Measurements from ENCODE around the gene CHAD.
A peak's percentile ranks its signal among the peaks of the same experiment; 100 is the strongest.
"Not testable (repeated sequence)": the region's sequence is repeated elsewhere in the genome, so short reads cannot be mapped to it uniquely, and the experiment has no call there.

CHAD gene

DNA sequence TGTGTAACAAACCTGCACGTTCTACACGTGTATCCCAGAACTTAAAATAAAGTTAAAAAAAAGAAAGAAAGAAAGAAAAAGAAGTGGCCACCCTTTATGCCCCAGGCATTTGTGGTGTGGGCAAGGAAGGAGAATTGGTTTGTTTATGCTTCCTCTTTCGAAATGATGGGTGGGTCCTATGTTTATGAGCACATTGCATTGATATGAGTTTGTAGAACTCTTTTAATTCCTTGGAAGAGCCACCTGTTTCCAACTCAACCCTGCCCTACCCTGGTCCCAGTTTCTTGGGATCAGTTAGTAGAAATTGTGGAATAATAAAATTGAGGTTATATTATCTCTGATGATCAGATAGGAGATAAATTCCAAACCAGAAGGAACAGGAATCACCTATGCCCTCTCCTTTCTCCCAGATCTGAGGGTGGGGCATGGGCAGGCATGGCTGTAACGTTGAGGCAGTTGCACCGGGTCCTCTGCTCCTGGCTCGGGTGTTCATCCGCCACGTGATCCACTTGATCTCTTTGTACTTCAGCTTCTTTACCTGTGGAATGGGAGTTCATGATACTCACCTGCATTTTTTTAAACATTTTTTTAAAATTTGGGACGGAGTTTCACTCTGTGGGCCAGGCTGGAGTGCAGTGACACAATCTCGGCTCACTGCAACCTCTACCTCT, 15.9 kb downstream of the CHAD start:
- no peak for DNase-seq

DNA sequence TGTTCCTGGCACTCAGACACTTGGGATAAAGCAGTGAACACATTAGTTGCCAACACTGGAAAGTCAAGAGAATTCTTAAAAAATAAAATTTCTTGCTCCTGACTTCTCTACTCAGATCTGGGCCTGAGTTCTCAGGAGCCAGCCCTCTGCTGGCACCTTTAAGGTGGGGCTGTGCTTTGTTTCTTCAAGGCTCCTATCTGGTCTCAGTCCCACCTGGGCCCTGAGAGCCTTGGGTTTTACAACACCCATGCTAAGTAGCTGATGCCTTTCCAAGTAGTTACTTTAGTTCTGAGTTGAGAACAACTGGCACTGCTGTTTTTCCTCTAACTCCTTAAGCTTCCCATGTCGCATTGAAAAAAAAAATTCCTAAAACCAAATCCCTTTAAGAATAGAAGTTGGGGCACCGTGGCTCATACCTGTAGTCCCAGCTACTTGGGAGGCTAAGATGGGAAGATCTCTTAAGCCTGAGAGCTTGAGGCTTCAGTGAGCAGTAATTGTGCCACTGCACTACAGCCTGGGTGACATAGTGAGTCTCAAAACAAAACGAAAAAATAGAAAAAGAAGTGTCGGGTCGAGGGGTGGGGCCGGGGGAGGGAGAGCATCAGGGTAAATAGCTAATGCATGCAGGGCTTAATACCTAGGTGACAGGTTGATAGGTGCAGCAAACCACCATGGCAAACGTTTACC, 16.6 kb downstream of the CHAD start:
- DNase-seq: no peak

DNA sequence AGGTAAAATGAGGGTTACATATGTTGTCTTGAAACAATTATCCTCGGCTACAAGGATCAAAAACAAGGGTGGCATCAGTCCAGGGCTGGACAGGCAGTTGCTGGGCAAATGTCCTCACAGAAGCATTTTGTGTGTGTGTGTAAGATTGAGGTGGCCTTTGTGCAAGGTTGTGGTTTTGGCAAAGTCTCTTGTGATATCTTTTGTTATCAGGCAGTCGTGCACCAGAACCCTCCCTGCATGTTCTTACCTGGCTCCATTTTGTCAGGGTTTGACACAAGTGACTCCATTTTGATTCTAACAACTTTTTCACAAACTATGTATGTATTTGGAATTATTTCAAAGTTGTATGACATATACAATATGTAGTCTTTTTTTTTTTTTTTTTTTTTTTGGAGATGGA, 20.0 kb downstream of the CHAD start:
- DNase-seq: no peak

GRCh38 chr17:50447870-50448595, 20.6 kb downstream of the CHAD start:
- DNase-seq: no peak

DNA sequence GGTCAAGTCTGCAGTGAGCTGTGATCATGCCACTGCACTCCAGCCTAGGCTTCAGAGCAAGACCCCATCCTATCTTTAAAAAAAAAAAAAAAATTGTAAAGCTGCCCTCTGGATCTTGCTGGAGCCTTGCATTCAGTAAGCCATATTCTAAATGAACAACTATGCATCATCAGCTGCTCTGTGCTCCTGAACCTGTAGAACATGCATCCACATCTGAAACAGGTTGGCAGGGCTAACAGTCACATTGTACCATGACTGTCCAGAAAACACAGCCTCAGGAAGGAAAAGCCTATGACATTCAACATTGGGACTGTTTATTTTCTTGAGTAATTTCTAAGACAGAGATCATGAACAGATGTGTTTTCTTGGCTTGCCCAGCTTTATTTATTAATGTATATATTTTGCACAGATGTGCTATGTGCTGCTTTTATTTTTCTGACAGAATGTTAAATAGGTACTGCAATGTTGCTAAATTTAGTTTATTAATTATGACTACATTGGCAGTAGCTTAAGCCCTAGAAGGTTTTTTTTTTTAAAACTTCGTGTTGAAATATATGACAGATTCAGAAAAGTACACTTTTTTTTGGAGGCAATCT, 22.9 kb downstream of the CHAD start:
- DNase-seq: no peak

GRCh38 chr17:50444841-50445715, 23.6 kb downstream of the CHAD start:
- DNase-seq: no peak

- no peak for DNase-seq
Measured at GRCh38 chr17:50443505-50443974, 25.1 kb downstream of the CHAD start.

DNA sequence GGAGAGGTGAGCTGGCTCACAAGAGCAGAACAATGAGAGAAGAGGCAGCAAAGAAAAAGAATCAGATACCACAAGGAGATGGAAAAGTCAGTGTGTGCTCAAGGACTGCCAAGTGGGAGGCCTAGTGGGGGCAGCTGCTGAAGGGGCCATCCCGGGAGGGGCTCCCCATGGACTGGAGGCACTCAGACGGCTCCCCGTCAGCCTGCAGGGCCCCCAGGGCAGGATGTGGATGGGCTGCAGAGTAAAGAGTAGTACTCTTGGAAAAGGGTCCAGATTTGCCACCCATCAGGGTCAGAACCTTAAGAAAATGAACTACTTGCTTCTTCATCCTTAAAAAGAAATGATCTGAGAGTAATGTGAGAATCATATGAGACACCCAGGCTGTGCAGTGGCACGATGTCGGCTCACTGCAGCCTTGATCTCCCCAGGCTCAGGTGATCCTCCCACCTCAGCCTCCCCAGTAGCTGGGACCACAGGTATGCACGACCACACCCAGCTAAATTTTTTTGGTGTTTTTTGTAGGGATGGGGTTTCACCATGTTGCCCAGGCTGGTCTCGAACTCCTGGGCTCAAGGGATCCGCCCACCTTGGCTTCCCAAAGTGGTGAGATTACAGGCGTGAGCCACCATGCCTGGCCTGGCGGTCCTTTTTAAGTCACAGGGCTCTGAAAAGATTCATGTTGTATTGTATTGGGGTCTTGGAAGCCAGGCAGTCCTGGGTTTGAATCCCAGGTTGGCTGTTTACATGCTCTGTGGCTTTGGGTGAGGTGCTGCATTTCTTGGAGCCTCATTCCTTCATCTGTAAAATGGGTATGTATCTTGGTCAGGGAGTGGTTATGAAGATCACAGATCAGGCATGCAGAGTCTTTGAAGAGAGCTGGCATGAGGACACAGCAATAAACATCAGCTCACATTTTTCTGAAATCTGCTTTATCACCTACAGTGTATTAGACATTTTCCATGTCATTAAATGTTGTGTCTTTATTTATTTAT, 27.5 kb downstream of the CHAD start:
- no peak for DNase-seq

DNA sequence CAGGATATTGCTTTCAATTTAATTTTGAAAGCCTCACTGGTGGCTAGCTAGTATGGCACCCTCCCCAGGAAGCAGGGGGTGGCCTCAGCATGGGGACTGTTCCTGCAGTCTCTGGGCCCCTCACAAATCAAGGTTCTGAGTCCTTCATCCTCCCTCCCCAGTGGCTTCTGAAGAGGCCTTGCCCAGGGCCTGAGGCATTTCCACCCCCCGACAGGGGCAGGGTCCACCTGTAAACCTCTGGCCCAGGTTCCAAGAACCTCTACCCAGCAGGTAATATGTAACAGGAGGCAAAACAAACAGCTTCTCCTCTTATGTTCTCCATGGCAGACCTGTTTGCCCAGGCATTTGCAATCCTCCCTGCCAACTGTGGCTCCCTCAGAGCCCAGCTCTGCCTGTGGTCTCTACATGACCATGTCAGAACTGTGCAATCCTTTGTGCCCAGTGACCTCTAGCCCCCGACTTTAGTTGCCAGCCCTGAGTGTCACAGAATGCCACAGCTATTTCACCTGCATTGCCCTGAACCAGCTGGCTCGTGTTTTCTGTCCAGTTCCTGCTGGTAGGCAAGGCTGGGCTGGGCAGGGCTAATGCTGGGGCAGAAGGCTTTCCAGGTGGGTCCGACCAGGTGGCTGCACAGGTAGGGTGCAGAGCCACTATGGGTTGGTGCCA, 28.4 kb downstream of the CHAD start:
- no peak for DNase-seq

GRCh38 chr17:50439008-50439407, 29.7 kb downstream of the CHAD start:
- no peak for DNase-seq

GRCh38 chr17:50437409-50437808, 31.3 kb downstream of the CHAD start:
- DNase-seq: no peak

- no peak for DNase-seq
Measured at GRCh38 chr17:50432125-50432762, 36.4 kb downstream of the CHAD start.

DNA sequence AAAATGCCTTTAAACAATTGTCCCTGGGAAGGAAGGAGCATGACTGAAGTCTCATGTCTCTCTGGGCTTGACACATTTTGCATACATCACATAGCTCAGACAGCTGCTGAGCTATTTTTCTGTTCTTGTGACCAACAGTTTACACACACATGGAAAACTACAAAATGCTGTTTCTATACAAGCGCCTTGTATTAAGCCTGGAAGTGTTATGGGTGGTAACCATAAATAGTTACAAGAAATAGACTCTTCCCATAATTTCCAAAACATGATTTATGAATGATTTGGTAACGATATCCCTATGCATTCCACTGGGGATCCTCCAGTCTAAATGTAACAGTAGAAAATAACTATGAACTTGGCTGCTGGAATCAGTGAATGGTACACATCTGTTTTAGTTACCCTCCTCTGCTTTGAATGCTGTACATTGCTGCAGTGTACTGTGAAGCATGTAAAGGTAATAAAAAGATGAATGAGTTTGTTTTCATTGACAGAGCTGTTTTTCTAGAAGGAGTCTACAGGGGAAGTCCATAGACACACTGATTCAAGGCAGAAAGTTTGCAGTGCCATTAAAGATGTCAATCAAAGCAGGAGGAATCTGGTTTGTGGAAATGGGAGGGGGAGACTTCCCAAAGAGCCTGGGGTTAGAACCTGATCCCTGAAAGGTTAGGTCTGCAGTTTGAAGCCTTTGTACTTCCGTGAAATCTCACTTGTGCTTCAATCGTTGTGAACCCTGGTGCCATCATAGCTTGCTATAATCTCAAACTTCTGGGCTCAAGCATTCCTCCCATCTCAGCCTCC, 37.7 kb downstream of the CHAD start:
- no peak for DNase-seq

GRCh38 chr17:50429793-50430192, 38.9 kb downstream of the CHAD start:
- DNase-seq: no peak

GRCh38 chr17:50428831-50429424, 39.8 kb downstream of the CHAD start:
- DNase-seq: no peak

DNA sequence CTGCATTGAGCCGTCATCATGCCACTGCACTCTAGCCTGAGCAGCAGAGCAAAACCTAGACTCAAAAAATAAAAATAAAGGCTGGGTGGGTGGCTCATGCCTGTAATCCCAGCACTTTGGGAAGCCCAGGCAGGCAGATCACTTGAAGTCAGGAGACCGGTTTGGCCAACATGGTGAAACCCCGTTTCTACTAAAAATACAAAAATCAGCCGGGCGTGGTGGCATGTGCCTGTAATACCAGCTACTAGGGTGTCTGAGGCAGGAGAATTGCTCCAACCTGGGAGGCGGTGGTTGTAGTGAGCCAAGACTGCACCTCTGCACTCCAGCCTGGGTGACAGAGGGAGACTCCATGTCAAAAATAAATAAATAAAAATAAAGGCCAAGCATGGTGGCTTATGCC, 40.6 kb downstream of the CHAD start:
- not testable (repeated sequence) for DNase-seq

DNA sequence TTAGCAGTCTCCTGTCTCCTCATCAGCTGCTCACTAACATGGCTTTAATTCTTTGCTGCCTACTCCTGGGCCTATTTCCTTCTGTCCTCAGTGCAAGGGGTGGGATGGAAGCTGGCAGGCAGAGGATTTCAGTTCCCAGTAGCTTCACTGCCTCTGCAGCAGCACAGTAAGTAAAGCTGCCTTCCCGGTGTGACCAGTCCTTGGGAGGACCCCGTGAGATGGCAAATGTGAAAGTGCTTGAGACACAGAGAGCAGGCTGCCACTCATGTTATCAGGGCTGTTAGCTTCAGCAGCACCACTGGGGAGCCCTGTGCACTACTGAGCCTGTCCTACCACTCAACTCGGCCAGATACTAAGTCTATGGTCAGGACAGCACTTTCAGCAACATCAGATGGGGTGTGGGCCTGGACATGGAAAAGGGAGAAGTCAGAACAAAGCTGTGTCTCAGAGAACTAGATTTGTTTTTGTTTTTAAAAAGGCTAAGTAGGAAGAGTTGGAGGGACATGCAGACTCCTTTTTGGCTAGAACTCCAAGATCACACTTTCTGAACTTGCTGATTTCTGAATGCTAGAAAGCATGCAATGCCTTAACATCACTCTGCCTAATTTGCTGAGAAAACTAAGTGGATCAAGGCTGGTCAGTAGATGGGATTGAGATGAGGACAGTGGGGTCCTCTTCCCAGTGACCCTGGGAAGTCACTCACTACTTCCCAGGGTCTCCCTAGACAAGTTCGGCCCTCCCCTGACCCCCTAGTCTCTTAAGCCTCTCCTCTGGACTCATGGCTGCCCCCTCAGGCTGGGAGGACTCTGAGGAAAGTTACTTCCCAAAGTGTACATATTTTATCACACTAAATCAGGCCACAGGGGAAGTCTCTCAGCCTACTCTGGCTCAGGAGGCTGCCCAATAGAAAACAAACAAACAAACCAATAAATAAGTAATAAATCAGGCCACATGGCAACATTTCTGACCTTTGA, 41.6 kb downstream of the CHAD start:
- DNase-seq: peak; percentile 61

GRCh38 chr17:50426472-50426782, 42.3 kb downstream of the CHAD start:
- DNase-seq: no peak
